ENCODE results near the gene PYHIN1. TPM values are rescaled to one million over a fixed set of nuclear protein-coding genes. Genes with fewer than 3 reads are reported as not detected.

Gene PYHIN1
- not detected in 2 replicates for total RNA-seq

GRCh38 chr1:158931055-158931737 is at the start of gene PYHIN1:
Gene PYHIN1 (plus strand): TSS chr1:158931552. CDS start chr1:158936911, 5,359 bp downstream.

DNA sequence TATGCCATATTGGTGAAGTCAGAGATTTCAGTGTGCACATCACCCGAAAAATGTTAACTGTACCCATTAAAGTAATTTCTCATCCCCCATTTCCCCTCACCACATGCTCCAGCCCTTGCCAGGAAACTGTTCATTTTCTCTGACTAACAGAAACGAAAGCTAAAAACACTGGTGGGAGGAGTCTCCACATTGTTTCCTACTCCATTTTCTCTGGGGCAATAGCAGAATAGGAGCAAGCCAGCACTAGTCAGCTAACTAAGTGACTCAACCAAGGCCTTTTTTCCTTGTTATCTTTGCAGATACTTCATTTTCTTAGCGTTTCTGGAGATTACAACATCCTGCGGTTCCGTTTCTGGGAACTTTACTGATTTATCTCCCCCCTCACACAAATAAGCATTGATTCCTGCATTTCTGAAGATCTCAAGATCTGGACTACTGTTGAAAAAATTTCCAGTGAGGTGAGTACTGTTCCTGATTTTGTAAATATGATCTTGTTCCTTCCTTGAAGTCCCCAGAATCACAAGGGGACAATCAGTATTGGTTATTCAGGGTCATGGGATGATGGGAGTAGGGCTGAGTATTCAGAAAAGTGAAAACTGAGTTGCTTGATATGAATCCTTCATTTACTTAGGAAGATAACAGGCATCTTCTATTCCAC is 78.5 kb downstream of the PYHIN1 start, which contains the start of gene IFI16:
IFI16 (plus strand) TSS at position 204 of the 658 bp plus-strand sequence. CDS start 4,774 bp downstream, outside the sequence.

Other genes with a start within 250 kb of the PYHIN1 start
- not detected in 2 replicates for gene SPTA1, start 244.8 kb upstream of the PYHIN1 start, total RNA-seq
- gene OR6K2, start 230.9 kb upstream of the PYHIN1 start, total RNA-seq, result not detected in 2 replicates
- not detected in 2 replicates for gene OR6K3, start 210.8 kb upstream of the PYHIN1 start, total RNA-seq
- not detected in 2 replicates for gene OR6K6, start 176.8 kb upstream of the PYHIN1 start, total RNA-seq
- not detected in 2 replicates for gene OR6N1, start 159.4 kb upstream of the PYHIN1 start, total RNA-seq
- not detected in 2 replicates for gene OR6N2, start 150.3 kb upstream of the PYHIN1 start, total RNA-seq
- gene MNDA, start 100.2 kb upstream of the PYHIN1 start, total RNA-seq, result not detected in 2 replicates
- gene IFI16, start 78.4 kb downstream of the PYHIN1 start, total RNA-seq, result 68.6 and 98.3 TPM in 2 replicates
- 0.43 and 0.44 TPM in 2 replicates for gene AIM2, start 145.2 kb downstream of the PYHIN1 start, total RNA-seq
- not detected in 2 replicates for gene CADM3, start 240.1 kb downstream of the PYHIN1 start, total RNA-seq